ENCODE results near the gene ZBED4.

DNA sequence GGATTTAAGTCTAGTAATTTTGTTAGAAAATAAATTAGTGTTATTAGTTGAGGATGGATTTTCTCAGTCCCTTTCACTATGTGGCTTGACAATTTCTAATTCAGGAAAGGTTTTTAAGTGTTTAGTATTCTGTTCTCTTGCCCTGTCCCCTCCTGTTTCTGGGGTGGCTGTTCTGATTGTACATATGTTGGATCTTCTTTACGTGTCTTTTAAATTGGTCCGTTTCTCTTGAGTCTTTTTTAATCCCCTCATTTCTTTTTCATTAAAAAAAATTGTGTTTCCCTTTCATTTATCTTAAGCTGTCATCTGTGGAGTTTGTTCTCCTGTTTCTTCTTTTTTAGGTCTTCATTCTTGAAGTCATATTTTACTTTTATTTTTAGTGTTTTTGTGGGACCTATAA, 12.5 kb downstream of the ZBED4 start:
- TF ChIP-seq, protein P1, sequence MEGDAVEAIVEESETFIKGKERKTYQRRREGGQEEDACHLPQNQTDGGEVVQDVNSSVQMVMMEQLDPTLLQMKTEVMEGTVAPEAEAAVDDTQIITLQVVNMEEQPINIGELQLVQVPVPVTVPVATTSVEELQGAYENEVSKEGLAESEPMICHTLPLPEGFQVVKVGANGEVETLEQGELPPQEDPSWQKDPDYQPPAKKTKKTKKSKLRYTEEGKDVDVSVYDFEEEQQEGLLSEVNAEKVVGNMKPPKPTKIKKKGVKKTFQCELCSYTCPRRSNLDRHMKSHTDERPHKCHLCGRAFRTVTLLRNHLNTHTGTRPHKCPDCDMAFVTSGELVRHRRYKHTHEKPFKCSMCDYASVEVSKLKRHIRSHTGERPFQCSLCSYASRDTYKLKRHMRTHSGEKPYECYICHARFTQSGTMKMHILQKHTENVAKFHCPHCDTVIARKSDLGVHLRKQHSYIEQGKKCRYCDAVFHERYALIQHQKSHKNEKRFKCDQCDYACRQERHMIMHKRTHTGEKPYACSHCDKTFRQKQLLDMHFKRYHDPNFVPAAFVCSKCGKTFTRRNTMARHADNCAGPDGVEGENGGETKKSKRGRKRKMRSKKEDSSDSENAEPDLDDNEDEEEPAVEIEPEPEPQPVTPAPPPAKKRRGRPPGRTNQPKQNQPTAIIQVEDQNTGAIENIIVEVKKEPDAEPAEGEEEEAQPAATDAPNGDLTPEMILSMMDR (IDR thresholded peaks at IDR 0.05; ENCODE audit: low read depth, low read length), result no peak
- TF ChIP-seq EZH2phosphoT487 (IDR thresholded peaks at IDR 0.05; ENCODE audit: low read depth), result no peak

Measured in OCI-LY3 (cell line).